HFF-Myc (cell line): ENCODE results near the gene ZDHHC20.

Experiments
- DNase-seq: peaks from one replicate; pipeline ENCODE4 v3.0.0-alpha.2; 2011; ENCODE audit warnings: low read depth; ENCODE audit errors: extremely low read depth
- H3K4me3 ChIP-seq: replicated peaks from 2 replicates; pipeline ENCODE4 v1.5.1; 2011; ENCODE audit warnings: low read depth, mild to moderate bottlenecking, control low read depth, low read length
- TF ChIP-seq, protein P1 (sequence below): IDR thresholded peaks from 2 replicates; pipeline ENCODE4 v1.5.1; 2012; ENCODE audit warnings: mild to moderate bottlenecking, low read depth, low read length, control low read depth; ENCODE audit errors: missing control alignments

The ZDHHC20 gene, protein sequence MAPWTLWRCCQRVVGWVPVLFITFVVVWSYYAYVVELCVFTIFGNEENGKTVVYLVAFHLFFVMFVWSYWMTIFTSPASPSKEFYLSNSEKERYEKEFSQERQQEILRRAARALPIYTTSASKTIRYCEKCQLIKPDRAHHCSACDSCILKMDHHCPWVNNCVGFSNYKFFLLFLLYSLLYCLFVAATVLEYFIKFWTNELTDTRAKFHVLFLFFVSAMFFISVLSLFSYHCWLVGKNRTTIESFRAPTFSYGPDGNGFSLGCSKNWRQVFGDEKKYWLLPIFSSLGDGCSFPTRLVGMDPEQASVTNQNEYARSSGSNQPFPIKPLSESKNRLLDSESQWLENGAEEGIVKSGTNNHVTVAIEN

DNA sequence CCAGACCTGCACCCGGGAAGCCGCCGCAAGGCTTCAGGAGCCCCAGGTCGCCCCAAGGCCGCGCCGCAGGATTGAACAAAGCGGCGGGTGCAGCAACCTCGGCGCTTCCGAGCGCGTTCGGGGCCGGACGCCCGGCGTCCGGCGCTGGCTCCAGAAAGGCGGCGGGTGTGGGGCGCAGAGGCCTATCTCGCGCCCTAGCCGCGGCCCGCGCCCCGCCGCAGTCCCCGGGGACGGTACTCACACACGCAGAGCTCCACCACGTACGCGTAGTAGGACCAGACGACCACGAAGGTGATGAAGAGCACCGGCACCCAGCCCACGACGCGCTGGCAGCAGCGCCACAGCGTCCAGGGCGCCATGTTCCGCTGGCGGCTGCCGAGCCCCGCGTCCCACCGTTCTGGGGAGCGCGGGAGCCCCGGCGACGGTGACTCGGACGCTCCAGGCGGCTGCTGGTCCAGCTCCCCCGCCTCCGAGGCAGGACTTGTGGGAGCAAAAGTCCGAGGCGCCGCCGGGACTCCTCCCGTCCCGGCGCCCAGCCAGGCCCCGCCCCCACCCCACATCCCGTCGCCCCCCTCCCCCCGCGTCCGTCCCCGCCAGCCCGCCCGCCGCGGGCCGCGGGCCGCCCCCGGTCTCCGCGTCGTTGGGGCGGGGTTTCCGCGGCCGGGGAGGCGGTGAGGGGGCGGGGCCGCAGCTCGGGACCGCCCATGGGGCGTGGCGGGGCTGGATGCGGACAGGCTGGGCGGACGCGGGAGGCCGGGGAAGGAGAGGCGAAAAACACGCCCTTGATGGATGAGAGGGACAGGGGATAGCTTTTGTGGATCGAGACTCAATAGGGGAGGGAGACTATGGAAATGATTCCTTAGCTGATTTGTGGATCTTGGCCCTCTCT lies at the start of gene ZDHHC20:
Gene ZDHHC20 (minus strand): TSS at position 491 of the 889 bp plus-strand sequence. CDS start 132 bp downstream, at position 359.
- TF ChIP-seq, protein P1, sequence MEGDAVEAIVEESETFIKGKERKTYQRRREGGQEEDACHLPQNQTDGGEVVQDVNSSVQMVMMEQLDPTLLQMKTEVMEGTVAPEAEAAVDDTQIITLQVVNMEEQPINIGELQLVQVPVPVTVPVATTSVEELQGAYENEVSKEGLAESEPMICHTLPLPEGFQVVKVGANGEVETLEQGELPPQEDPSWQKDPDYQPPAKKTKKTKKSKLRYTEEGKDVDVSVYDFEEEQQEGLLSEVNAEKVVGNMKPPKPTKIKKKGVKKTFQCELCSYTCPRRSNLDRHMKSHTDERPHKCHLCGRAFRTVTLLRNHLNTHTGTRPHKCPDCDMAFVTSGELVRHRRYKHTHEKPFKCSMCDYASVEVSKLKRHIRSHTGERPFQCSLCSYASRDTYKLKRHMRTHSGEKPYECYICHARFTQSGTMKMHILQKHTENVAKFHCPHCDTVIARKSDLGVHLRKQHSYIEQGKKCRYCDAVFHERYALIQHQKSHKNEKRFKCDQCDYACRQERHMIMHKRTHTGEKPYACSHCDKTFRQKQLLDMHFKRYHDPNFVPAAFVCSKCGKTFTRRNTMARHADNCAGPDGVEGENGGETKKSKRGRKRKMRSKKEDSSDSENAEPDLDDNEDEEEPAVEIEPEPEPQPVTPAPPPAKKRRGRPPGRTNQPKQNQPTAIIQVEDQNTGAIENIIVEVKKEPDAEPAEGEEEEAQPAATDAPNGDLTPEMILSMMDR = no peak
- no peak for DNase-seq
- peak within 1 kb of the TSS; percentile 94 for H3K4me3 ChIP-seq

DNA sequence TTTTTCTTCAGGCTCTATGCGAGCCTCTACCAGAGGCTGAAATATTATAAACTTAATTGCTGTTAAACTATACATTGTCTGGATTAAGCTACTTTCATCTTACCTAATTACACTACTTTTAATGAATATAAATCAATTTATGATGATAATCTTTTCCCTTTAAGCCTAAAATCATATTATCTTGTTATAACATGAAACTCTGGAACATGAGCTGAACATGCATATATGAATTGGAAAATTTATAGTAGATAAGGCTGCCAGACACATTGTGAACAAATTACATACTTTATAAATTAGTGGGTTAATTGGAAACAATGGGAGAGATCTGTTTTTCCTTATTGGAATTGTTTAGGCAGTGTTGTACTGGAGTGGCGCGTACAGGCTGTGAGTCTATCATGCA lies 45.3 kb upstream of the ZDHHC20 start:
- no peak for DNase-seq
- TF ChIP-seq, protein P1 = no peak
- no peak overlapping the region for H3K4me3 ChIP-seq

DNA sequence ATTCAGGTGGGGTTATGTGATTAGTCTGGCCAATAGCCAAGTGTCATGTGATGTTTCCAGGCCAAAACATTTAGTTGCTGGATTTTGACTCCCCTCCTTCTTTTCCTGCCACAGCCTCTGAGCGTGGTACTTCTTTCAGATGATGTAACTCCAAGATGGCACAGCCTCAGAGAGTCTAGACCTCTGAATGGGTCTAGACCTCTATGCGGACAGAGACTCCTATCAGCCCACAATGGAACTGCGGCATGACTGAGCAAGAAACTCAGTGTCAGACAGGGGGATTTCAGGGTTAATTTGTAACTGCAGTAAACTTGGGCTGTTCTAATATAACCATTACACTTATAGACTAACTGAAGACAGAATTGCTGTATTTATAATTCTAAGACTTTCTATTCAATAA lies 42.6 kb upstream of the ZDHHC20 start:
- H3K4me3 ChIP-seq = no peak overlapping the region
- TF ChIP-seq, protein P1 = no peak
- DNase-seq = no peak

DNA sequence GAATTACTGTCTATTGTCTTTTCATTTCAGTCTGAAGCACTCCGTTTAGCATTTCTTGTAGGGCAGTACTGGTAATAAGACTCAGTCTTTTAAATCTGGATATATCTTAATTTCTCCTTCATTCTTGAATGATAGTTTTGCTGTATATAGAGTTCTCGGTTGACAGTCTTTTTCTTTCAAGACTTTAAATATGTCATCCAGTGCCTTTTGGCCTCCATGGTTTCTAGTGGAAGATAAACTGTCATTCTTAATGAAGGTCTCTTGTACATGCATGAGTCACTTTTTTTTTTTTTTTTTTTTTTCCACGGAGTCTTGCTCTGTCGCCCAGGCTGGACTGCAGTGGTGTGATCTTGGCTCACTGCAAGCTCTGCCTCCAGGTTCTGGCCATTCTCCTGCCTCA lies 27.2 kb upstream of the ZDHHC20 start:
- DNase-seq = no peak
- TF ChIP-seq, protein P1 = no peak
- H3K4me3 ChIP-seq = no peak overlapping the region

DNA sequence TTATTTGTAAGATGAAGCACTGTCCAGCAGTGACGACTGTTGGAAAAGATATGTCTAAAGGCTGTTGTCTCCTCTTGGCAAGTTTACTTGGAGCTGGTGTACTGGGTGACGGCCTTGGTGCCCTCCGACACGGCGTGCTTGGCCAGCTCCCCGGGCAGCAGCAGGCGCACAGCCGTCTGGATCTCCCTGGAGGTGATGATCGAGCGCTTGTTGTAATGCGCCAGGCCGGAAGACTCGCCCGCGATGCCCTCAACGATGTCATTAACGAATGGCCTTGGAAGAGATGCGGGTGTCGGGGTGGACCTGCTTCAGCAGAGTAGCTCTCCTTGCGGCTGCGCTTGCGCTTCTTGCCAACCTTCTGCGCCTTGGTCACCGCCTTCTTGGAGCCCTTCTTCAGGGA lies 24.6 kb upstream of the ZDHHC20 start:
- TF ChIP-seq, protein P1 = no peak
- DNase-seq = no peak
- no peak overlapping the region for H3K4me3 ChIP-seq

- DNase-seq = no peak
- TF ChIP-seq, protein P1 = no peak
- H3K4me3 ChIP-seq = no peak overlapping the region
Measured at GRCh38 chr13:21481359-21481758, 22.3 kb upstream of the ZDHHC20 start.
